ENCODE results near the gene EDN1. TPM values are rescaled to one million over a fixed set of nuclear protein-coding genes. Genes with fewer than 3 reads are reported as not detected.

Gene EDN1
- total RNA-seq, 3 donors from 2014 or later = 11.5 to 51.7 (median 36.8) TPM

GRCh38 chr6:12245763-12246718 is 44.1 kb upstream of the EDN1 start:
- Histone ChIP-seq H3K4me3 (no peak overlapping the region), H3K27me3 (no peaks in the 10 kb centered on the region), H3K9me3 (no peaks in the 10 kb centered on the region), H3K4me1 (no peaks in the 10 kb centered on the region), H3K27ac (no peak overlapping the region), H3K36me3 (no peaks in the 10 kb centered on the region)
- intact Hi-C loops (cut with DNase I; ENCODE audit: low total_unique reads) = no loop called here
- no peak for DNase-seq (ENCODE audit: low spot score in 2 of 2)
- TF ChIP-seq POLR2AphosphoS5 (IDR thresholded peaks at IDR 0.05) (no peak), CTCF (IDR thresholded peaks at IDR 0.05) (no peak), POLR2A (IDR thresholded peaks at IDR 0.05) (no peak)

GRCh38 chr6:12246900-12247299 is 43.3 kb upstream of the EDN1 start:
- no peak overlapping the region for H3K4me3 ChIP-seq
- H3K9me3 ChIP-seq = no peaks in the 10 kb centered on the region
- intact Hi-C loops (cut with DNase I; ENCODE audit: low total_unique reads) = no loop called here
- H3K27me3 ChIP-seq = no peaks in the 10 kb centered on the region
- no peak overlapping the region for H3K27ac ChIP-seq
- no peak for TF ChIP-seq POLR2A (IDR thresholded peaks at IDR 0.05)
- TF ChIP-seq CTCF (IDR thresholded peaks at IDR 0.05) = no peak
- TF ChIP-seq POLR2AphosphoS5 (IDR thresholded peaks at IDR 0.05) = no peak
- H3K36me3 ChIP-seq = no peaks in the 10 kb centered on the region
- no peaks in the 10 kb centered on the region for H3K4me1 ChIP-seq
- DNase-seq (ENCODE audit: low spot score in 2 of 2) = no peak

- H3K36me3 ChIP-seq = no peaks in the 10 kb centered on the region
- TF ChIP-seq POLR2A (IDR thresholded peaks at IDR 0.05) (no peak), CTCF (IDR thresholded peaks at IDR 0.05) (no peak), POLR2AphosphoS5 (IDR thresholded peaks at IDR 0.05) (no peak)
- no peaks in the 10 kb centered on the region for H3K27me3 ChIP-seq
- intact Hi-C loops (cut with DNase I; ENCODE audit: low total_unique reads) = loop anchor here (2.0 kb wide), 1 partner anchor 49 kb away; no protein-coding TSS in a partner anchor
- DNase-seq (ENCODE audit: low spot score in 2 of 2) = no peak
- no peaks in the 10 kb centered on the region for H3K4me1 ChIP-seq
- H3K27ac ChIP-seq = no peak overlapping the region
- H3K4me3 ChIP-seq = no peak overlapping the region
- H3K9me3 ChIP-seq = no peaks in the 10 kb centered on the region
Observed at GRCh38 chr6:12249541-12250382, 40.4 kb upstream of the EDN1 start.

GRCh38 chr6:12250383-12250770 is 39.8 kb upstream of the EDN1 start:
- Histone ChIP-seq H3K27ac (no peak overlapping the region), H3K36me3 (no peaks in the 10 kb centered on the region), H3K4me1 (no peaks in the 10 kb centered on the region), H3K27me3 (no peaks in the 10 kb centered on the region), H3K4me3 (no peak overlapping the region), H3K9me3 (no peaks in the 10 kb centered on the region)
- no peak for TF ChIP-seq POLR2A (IDR thresholded peaks at IDR 0.05)
- no peak for TF ChIP-seq POLR2AphosphoS5 (IDR thresholded peaks at IDR 0.05)
- no peak for TF ChIP-seq CTCF (IDR thresholded peaks at IDR 0.05)
- intact Hi-C loops (cut with DNase I; ENCODE audit: low total_unique reads) = loop anchor here (2.0 kb wide), 1 partner anchor 48 kb away; no protein-coding TSS in a partner anchor
- DNase-seq (ENCODE audit: low spot score in 2 of 2) = no peak

Data from breast epithelium (tissue), 4 donors.